DOHH2 (cell line): ENCODE measurements around the gene KRI1.

Experiments
- H3F3A ChIP-seq: fragments of 200-600 bp; sonication (generic), shearing (Covaris generic); 2 replicates; pipeline ENCODE4 v1.6.0; 2016; ENCODE audit warnings: antibody characterized with exemption, mild to moderate bottlenecking; ENCODE audit not compliant: control insufficient read depth, insufficient read depth
- H3K27ac ChIP-seq: fragments of 200-600 bp; sonication (generic); 2 replicates; pipeline ENCODE4 v1.5.1; 2014; ENCODE audit warnings: low read depth, mild to moderate bottlenecking, low read length, moderate library complexity
- H3K27me3 ChIP-seq: fragments of 200-600 bp; sonication (generic); 2 replicates; pipeline ENCODE4 v1.6.1; 2014; ENCODE audit warnings: mild to moderate bottlenecking, low read length, mixed read lengths; ENCODE audit not compliant: control insufficient read depth
- H3K36me3 ChIP-seq: fragments of 200-600 bp; sonication (generic); 2 replicates; pipeline ENCODE4 v1.6.1; 2014; ENCODE audit warnings: mild to moderate bottlenecking, low read length, moderate library complexity, mixed read lengths; ENCODE audit not compliant: control insufficient read depth
- H3K4me1 ChIP-seq: fragments of 200-600 bp; sonication (generic); 2 replicates; pipeline ENCODE4 v1.6.1; 2014; ENCODE audit warnings: mild to moderate bottlenecking, low read length, mixed read lengths; ENCODE audit not compliant: control insufficient read depth
- H3K4me2 ChIP-seq: fragments of 200-600 bp; sonication (generic); 2 replicates; pipeline ENCODE4 v1.6.0; 2014; ENCODE audit warnings: mild to moderate bottlenecking, low read length, moderate library complexity
- H3K4me3 ChIP-seq: fragments of 200-600 bp; sonication (generic); 2 replicates; pipeline ENCODE4 v1.5.1; 2014; ENCODE audit warnings: mild to moderate bottlenecking, low read length, mixed read lengths
- H3K79me2 ChIP-seq: fragments of 200-600 bp; sonication (generic); 2 replicates; pipeline ENCODE4 v1.6.1; 2014; ENCODE audit warnings: mild to moderate bottlenecking, low read length, mixed read lengths; ENCODE audit not compliant: control insufficient read depth
- H3K9me2 ChIP-seq: fragments of 200-600 bp; sonication (generic); replicated peaks from 2 replicates; pipeline ENCODE4 v1.6.1; 2014; ENCODE audit warnings: mild to moderate bottlenecking, low read length, mixed read lengths; ENCODE audit not compliant: control insufficient read depth
- H3K9me3 ChIP-seq: fragments of 200-600 bp; sonication (generic); 2 replicates; pipeline ENCODE4 v1.6.1; 2014; ENCODE audit warnings: antibody characterized with exemption, low read length, mixed read lengths; ENCODE audit not compliant: control insufficient read depth, insufficient read depth
- H4K20me1 ChIP-seq: fragments of 200-600 bp; sonication (generic); 2 replicates; pipeline ENCODE4 v1.6.0; 2014; ENCODE audit warnings: low read depth, mild to moderate bottlenecking, antibody characterized with exemption, low read length, moderate library complexity; ENCODE audit not compliant: control insufficient read depth, insufficient read depth
- CTCF ChIP-seq: fragments of 200-600 bp; sonication (generic); IDR thresholded peaks from one replicate; pipeline ENCODE4 v1.5.1; 2014; ENCODE audit warnings: antibody characterized with exemption, mild to moderate bottlenecking, low read depth, low read length; ENCODE audit not compliant: poor library complexity, severe bottlenecking
- EZH2phosphoT487 ChIP-seq: fragments of 200-600 bp; sonication (generic); IDR thresholded peaks from 2 replicates; pipeline ENCODE4 v1.6.1; 2017; ENCODE audit warnings: borderline replicate concordance, mild to moderate bottlenecking, antibody characterized with exemption, low read length, moderate library complexity, mixed read lengths

The KRI1 gene

GRCh38 chr19:10593820-10594637 is 28.2 kb upstream of the KRI1 start:
- H3K9me3 ChIP-seq, result no peaks in the 10 kb centered on the region
- H3K4me3 ChIP-seq, result peak overlapping the region; percentile 18
- H3K4me1 ChIP-seq, result peaks cover 52% of the 10 kb centered on the region
- H3K27ac ChIP-seq, result peak overlapping the region; percentile 25
- no peaks in the 10 kb centered on the region for H3K79me2 ChIP-seq
- no peak for TF ChIP-seq CTCF
- TF ChIP-seq EZH2phosphoT487, result no peak
- H3K4me2 ChIP-seq, result peak overlapping the region; percentile 46
- 0 out of 2 replicates have a peak, but pooled peaks cover 5% of the 10 kb centered on the region for H3F3A ChIP-seq
- no peaks in the 10 kb centered on the region for H3K36me3 ChIP-seq
- H3K9me2 ChIP-seq, result no peaks in the 10 kb centered on the region
- H4K20me1 ChIP-seq, result no peaks in the 10 kb centered on the region
- peaks cover 6% of the 10 kb centered on the region; the same call in 1 of the 2 replicates for H3K27me3 ChIP-seq

GRCh38 chr19:10593148-10593547 is 27.3 kb upstream of the KRI1 start:
- H3K9me2 ChIP-seq, result no peaks in the 10 kb centered on the region
- peaks cover 52% of the 10 kb centered on the region for H3K4me1 ChIP-seq

GRCh38 chr19:10587839-10588150 is 22.0 kb upstream of the KRI1 start:
- no peaks in the 10 kb centered on the region for H4K20me1 ChIP-seq
- peaks cover 20% of the 10 kb centered on the region for H3K4me1 ChIP-seq
- no peak overlapping the region for H3K27ac ChIP-seq
- no peaks in the 10 kb centered on the region for H3K27me3 ChIP-seq
- no peaks in the 10 kb centered on the region for H3K9me2 ChIP-seq
- no peak for TF ChIP-seq EZH2phosphoT487
- no peak for TF ChIP-seq CTCF
- H3K9me3 ChIP-seq, result no peaks in the 10 kb centered on the region
- H3K4me3 ChIP-seq, result no peak overlapping the region
- no peaks in the 10 kb centered on the region for H3K79me2 ChIP-seq
- H3F3A ChIP-seq, result no peaks in the 10 kb centered on the region
- no peak overlapping the region for H3K4me2 ChIP-seq
- no peaks in the 10 kb centered on the region for H3K36me3 ChIP-seq

More at GRCh38 chr19:10593148-10593547, 27.3 kb upstream of the KRI1 start:
- Histone ChIP-seq H3F3A (0 out of 2 replicates have a peak, but pooled peaks cover 5% of the 10 kb centered on the region), H3K36me3 (no peaks in the 10 kb centered on the region), H4K20me1 (no peaks in the 10 kb centered on the region), H3K4me3 (peak overlapping the region; percentile 18), H3K4me2 (peak overlapping the region; percentile 46), H3K27me3 (peaks cover 6% of the 10 kb centered on the region; the same call in 1 of the 2 replicates), H3K9me3 (no peaks in the 10 kb centered on the region), H3K79me2 (no peaks in the 10 kb centered on the region), H3K27ac (peak overlapping the region; percentile 25; the same call in 1 of the 2 replicates)
- TF ChIP-seq EZH2phosphoT487 (no peak), CTCF (no peak)
